Measurements from ENCODE around the gene EPHA2. TPM values are rescaled to one million over a fixed set of nuclear protein-coding genes. Genes with fewer than 3 reads are reported as not detected.

The EPHA2 gene
- total RNA-seq, 1 donor from 2014 or later, result 25.0 TPM

DNA sequence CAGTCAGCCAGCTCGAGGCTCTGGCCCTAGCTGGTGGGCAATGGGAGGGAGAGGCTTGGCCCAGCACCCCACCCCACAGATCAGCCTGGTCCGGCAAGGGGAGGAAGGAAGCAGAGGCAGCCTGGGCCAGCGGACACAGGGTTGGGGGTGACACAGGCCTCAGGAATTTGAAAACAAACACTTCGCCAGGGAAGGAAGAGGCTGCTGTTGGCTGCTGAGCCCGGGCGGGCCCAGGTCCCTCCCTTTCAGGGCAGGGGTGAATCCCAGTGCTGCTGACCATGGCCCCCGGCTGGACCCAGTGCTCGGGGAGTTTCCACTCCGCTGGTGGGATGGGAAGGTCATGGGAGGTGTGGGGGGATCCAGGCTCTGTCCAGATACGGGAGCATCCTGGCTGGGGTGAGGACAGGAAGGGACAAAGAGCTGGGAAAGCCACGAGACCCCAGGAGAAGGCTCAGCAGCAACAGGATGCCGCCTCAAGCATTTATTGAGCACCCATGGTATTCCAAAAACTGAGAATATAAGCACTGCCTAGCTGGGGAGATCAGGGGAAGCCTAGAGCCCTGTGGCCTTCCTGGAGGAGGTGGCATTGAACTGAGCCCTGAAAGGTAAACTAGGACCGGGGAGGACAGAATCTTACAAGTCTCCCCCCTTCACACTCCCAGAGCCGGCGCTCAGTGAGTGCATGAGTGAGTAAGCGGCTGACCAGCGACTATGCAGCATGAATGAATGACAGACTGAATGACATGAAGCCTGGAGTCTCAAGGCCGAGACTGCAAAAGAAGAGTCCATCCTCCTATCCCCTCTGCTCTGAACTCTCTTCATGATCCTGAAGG is 26.2 kb upstream of the EPHA2 start:
- Mint-ChIP-seq H3K27ac (ENCODE audit: unreplicated experiment) (peak overlapping the region; percentile 35), H3K9me3 (no peaks in the 10 kb centered on the region), H3K27me3 (ENCODE audit: low read depth) (no peaks in the 10 kb centered on the region), H3K36me3 (ENCODE audit: low read depth) (no peaks in the 10 kb centered on the region), H3K4me3 (no peak overlapping the region), H3K4me1 (peaks cover 26% of the 10 kb centered on the region)
- TF ChIP-seq, protein P1, sequence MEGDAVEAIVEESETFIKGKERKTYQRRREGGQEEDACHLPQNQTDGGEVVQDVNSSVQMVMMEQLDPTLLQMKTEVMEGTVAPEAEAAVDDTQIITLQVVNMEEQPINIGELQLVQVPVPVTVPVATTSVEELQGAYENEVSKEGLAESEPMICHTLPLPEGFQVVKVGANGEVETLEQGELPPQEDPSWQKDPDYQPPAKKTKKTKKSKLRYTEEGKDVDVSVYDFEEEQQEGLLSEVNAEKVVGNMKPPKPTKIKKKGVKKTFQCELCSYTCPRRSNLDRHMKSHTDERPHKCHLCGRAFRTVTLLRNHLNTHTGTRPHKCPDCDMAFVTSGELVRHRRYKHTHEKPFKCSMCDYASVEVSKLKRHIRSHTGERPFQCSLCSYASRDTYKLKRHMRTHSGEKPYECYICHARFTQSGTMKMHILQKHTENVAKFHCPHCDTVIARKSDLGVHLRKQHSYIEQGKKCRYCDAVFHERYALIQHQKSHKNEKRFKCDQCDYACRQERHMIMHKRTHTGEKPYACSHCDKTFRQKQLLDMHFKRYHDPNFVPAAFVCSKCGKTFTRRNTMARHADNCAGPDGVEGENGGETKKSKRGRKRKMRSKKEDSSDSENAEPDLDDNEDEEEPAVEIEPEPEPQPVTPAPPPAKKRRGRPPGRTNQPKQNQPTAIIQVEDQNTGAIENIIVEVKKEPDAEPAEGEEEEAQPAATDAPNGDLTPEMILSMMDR (conservative IDR thresholded peaks at IDR 0.05), result no peak
- DNase-seq (ENCODE audit: low read depth, low spot score), result no peak

DNA sequence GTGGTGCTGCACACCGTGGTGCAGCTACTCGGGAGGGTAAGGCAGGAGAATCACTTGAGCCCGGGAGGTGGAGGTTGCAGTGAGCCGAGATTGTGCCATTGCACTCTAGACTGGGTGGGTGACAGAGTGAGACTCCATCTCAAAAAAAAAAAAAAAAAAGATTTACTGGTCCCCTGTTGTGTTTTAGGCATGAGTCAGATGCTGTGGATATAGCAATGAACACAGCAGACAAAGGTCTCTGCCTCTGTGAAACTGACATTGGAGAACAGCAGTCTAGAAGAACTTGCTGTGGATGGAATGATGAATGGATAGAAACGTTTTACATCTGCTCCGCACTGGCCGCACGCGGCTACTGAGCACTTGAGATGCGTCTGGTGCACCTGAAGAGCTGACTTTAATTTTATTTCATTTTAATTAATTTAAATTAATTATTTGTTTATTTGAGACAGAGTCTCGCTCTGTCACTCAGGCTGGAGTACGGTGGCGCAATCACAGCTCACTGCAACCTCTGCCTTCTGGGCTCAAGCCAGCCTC is 24.5 kb upstream of the EPHA2 start:
- Mint-ChIP-seq H3K36me3 (ENCODE audit: low read depth) (no peaks in the 10 kb centered on the region), H3K4me1 (peaks cover 36% of the 10 kb centered on the region), H3K27me3 (ENCODE audit: low read depth) (no peaks in the 10 kb centered on the region), H3K27ac (ENCODE audit: unreplicated experiment) (no peak overlapping the region), H3K9me3 (no peaks in the 10 kb centered on the region), H3K4me3 (no peak overlapping the region)
- TF ChIP-seq, protein P1 (conservative IDR thresholded peaks at IDR 0.05), result no peak
- no peak for DNase-seq (ENCODE audit: low read depth, low spot score)

DNA sequence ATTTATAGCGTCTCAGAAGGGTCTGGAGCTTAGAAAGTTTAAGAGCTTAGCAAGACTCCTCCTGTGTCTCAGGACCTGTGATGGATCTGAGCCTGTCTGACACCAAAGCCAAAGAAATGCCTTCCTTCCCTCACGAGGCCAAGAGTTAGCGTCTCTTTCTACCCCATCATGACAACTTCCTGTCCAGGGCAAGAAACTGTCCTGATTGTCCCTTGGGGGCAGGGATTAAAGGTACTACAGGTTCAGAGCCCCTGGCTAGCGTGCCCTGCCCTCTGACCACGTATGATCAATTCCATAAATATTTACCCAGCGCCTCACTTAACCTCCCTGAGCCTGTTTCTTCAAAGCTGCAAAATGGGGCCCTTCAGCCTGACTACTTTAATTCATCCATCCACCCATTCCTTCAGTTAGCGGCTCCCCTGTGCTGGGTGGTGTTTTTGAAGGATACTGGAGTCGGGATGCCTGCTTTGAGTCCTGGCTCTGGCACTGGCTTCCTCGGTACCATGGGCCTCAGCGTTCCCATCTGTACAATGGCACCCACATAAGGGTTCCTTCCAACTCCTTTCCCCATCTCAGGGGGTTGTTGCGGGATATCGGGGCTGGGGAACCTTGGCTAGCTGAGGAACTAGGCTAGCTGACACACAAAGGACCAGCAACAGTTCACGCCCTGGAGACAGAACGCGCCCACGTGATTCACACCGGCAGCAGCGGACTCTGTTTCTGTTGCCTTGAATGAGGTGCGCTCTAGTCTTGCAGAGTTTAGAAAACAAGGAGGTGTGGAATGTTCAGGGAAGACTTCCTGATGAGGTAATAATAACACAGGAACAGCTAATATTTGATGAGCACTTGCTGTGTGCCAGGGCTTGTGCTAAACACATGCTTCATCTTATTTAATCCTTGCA is 23.0 kb upstream of the EPHA2 start:
- Mint-ChIP-seq H3K9me3 (no peaks in the 10 kb centered on the region), H3K27ac (ENCODE audit: unreplicated experiment) (no peak overlapping the region), H3K4me1 (peaks cover 42% of the 10 kb centered on the region), H3K36me3 (ENCODE audit: low read depth) (no peaks in the 10 kb centered on the region), H3K27me3 (ENCODE audit: low read depth) (no peaks in the 10 kb centered on the region), H3K4me3 (peak overlapping the region; percentile 14)
- no peak for DNase-seq (ENCODE audit: low read depth, low spot score)
- TF ChIP-seq, protein P1 (conservative IDR thresholded peaks at IDR 0.05), result no peak

DNA sequence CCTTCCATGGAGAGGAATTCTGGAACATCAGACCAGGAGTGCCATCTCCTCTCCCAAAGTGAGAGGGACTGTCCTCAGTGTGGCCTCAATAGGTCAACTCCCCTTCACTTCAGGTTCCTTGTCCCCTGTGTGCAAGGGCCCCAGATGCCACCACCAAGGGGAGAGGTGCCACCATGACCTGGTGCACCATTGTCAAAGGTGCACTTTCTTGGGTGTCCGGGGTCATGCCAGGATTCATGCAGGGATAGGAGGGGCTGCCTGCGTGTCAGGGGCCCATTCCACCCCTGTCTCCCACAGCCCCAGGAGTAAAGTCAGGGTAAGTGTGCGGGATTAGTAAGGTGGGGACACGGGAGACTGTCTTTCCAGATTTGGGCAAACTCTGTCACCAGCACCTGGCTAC is 21.4 kb upstream of the EPHA2 start:
- Mint-ChIP-seq H3K9me3 (no peaks in the 10 kb centered on the region), H3K4me3 (peak overlapping the region; percentile 41), H3K27me3 (ENCODE audit: low read depth) (no peaks in the 10 kb centered on the region), H3K4me1 (peaks cover 47% of the 10 kb centered on the region), H3K36me3 (ENCODE audit: low read depth) (no peaks in the 10 kb centered on the region), H3K27ac (ENCODE audit: unreplicated experiment) (no peak overlapping the region)
- DNase-seq (ENCODE audit: low read depth, low spot score), result no peak
- TF ChIP-seq, protein P1 (conservative IDR thresholded peaks at IDR 0.05), result no peak

DNA sequence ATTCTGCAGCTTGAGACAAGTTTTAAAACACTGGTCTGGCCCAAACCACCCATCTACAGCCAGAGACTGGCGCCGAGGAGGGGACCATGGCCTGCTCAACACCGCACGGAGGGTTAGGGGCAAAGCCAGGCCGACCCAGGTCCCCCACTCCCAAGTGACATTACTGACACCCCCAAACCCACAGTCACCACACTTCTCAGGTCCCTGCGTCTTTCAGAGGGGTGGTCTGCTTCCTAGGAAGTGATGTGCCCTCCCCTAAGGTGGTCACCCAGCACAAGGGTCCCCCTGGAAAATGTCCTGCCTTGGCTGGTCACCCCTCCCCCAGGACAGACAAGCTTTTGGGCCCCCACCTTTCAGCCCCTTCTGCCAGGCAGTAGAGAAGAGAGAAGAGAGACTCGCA is 20.8 kb upstream of the EPHA2 start:
- Mint-ChIP-seq H3K36me3 (ENCODE audit: low read depth) (no peaks in the 10 kb centered on the region), H3K9me3 (no peaks in the 10 kb centered on the region), H3K4me1 (peaks cover 40% of the 10 kb centered on the region), H3K27ac (ENCODE audit: unreplicated experiment) (peak overlapping the region; percentile 39), H3K4me3 (no peak overlapping the region), H3K27me3 (ENCODE audit: low read depth) (no peaks in the 10 kb centered on the region)
- DNase-seq (ENCODE audit: low read depth, low spot score), result no peak
- TF ChIP-seq, protein P1 (conservative IDR thresholded peaks at IDR 0.05), result no peak
